ENCODE results near the gene CASK. TPM values are rescaled to one million over a fixed set of nuclear protein-coding genes. Genes with fewer than 3 reads are reported as not detected.

The CASK gene
- total RNA-seq, 4 donors from 2014 or later = 21.3 to 28.7 (median 24.0) TPM

- Histone ChIP-seq H3K27me3 (no peaks in the 10 kb centered on the region), H3K4me1 (no peaks in the 10 kb centered on the region), H3K9me3 (no peaks in the 10 kb centered on the region), H3K4me3 (no peak overlapping the region), H3K36me3 (no peaks in the 10 kb centered on the region), H3K27ac (replicated peaks in 1 of 4) (no peak overlapping the region)
- DNase-seq (ENCODE audit: extremely low spot score) = no peak
- TF ChIP-seq EP300 (IDR thresholded peaks at IDR 0.05) (no peak), POLR2AphosphoS5 (IDR thresholded peaks at IDR 0.05) (no peak), CTCF (IDR thresholded peaks at IDR 0.05) (no peak), POLR2A (IDR thresholded peaks at IDR 0.05; ENCODE audit: low read depth) (no peak)
- intact Hi-C loops (cut with DNase I) = no loop called here
- 65% methylated on average over 4 of the region's 4 CpGs for WGBS
These were observed 381.2 kb downstream of the CASK start for GRCh38 chrX:41542135-41542534.

GRCh38 chrX:41541386-41541785 is 382.0 kb downstream of the CASK start:
- 61% methylated on average over 2 of the region's 2 CpGs for WGBS
- no peak overlapping the region for H3K27ac ChIP-seq (replicated peaks in 1 of 4)
- intact Hi-C loops (cut with DNase I) = no loop called here
- H3K4me1 ChIP-seq = no peaks in the 10 kb centered on the region
- no peak overlapping the region for H3K4me3 ChIP-seq
- H3K36me3 ChIP-seq = no peaks in the 10 kb centered on the region
- H3K27me3 ChIP-seq = no peaks in the 10 kb centered on the region
- no peak for DNase-seq (ENCODE audit: extremely low spot score)
- no peaks in the 10 kb centered on the region for H3K9me3 ChIP-seq
- TF ChIP-seq POLR2AphosphoS5 (IDR thresholded peaks at IDR 0.05) (no peak), EP300 (IDR thresholded peaks at IDR 0.05) (no peak), CTCF (IDR thresholded peaks at IDR 0.05) (no peak), POLR2A (IDR thresholded peaks at IDR 0.05; ENCODE audit: low read depth) (no peak)

GRCh38 chrX:41538707-41539106 is 384.6 kb downstream of the CASK start:
- no peak for DNase-seq (ENCODE audit: extremely low spot score)
- Histone ChIP-seq H3K36me3 (no peaks in the 10 kb centered on the region), H3K4me3 (no peak overlapping the region), H3K4me1 (no peaks in the 10 kb centered on the region), H3K27me3 (no peaks in the 10 kb centered on the region), H3K27ac (replicated peaks in 1 of 4) (no peak overlapping the region), H3K9me3 (no peaks in the 10 kb centered on the region)
- intact Hi-C loops (cut with DNase I) = no loop called here
- WGBS = 84% methylated on average over 4 of the region's 4 CpGs
- TF ChIP-seq POLR2A (IDR thresholded peaks at IDR 0.05; ENCODE audit: low read depth) (no peak), CTCF (IDR thresholded peaks at IDR 0.05) (no peak), POLR2AphosphoS5 (IDR thresholded peaks at IDR 0.05) (no peak)

- Histone ChIP-seq H3K4me1 (no peaks in the 10 kb centered on the region), H3K27ac (replicated peaks in 1 of 4) (no peak overlapping the region)
These were observed 393.3 kb downstream of the CASK start for GRCh38 chrX:41530085-41530484.

More at GRCh38 chrX:41530085-41530484, 393.3 kb downstream of the CASK start:
- no peak for DNase-seq (ENCODE audit: extremely low spot score)
- no peak overlapping the region for H3K4me3 ChIP-seq
- intact Hi-C loops (cut with DNase I) = no loop called here
- H3K9me3 ChIP-seq = no peaks in the 10 kb centered on the region
- no peak for TF ChIP-seq EP300 (IDR thresholded peaks at IDR 0.05)
- TF ChIP-seq CTCF (IDR thresholded peaks at IDR 0.05) = no peak
- TF ChIP-seq POLR2A (IDR thresholded peaks at IDR 0.05; ENCODE audit: low read depth) = no peak
- no peak for TF ChIP-seq POLR2AphosphoS5 (IDR thresholded peaks at IDR 0.05)
- H3K27me3 ChIP-seq = no peaks in the 10 kb centered on the region
- peaks cover 0 to 29% (median 12%) of the 10 kb centered on the region in 4 donors for H3K36me3 ChIP-seq
